Loucy (cell line): ENCODE results near the gene MYO1D.

Experiments used
- H2AFZ ChIP-seq: fragments of 200-600 bp; sonication (generic); 2 replicates; pipeline ENCODE4 v1.6.0; 2016; ENCODE audit warnings: antibody characterized with exemption, mild to moderate bottlenecking, low read length, moderate library complexity
- H3F3A ChIP-seq: fragments of 200-600 bp; 2 replicates; pipeline ENCODE4 v1.6.0; 2016; ENCODE audit warnings: antibody characterized with exemption, low read depth, mild to moderate bottlenecking
- H3K27me3 ChIP-seq: fragments of 200-600 bp; sonication (generic); 2 replicates; pipeline ENCODE4 v1.6.1; 2014; ENCODE audit warnings: low read length, mild to moderate bottlenecking; ENCODE audit not compliant: insufficient read depth, poor library complexity, severe bottlenecking
- H3K36me3 ChIP-seq: fragments of 200-600 bp; sonication (generic); 2 replicates; pipeline ENCODE4 v1.6.1; 2016; ENCODE audit warnings: low read length; ENCODE audit not compliant: insufficient read depth
- H3K4me1 ChIP-seq: fragments of 200-600 bp; sonication (generic); 2 replicates; pipeline ENCODE4 v1.5.1; 2014; ENCODE audit warnings: low read length, mild to moderate bottlenecking; ENCODE audit not compliant: insufficient read depth, poor library complexity, severe bottlenecking
- H3K4me2 ChIP-seq: fragments of 200-600 bp; sonication (generic); 2 replicates; pipeline ENCODE4 v1.6.0; 2014; ENCODE audit warnings: antibody characterized with exemption, low read length, low read depth, mild to moderate bottlenecking; ENCODE audit not compliant: poor library complexity, severe bottlenecking
- H3K4me3 ChIP-seq: fragments of 200-600 bp; sonication (generic); 2 replicates; pipeline ENCODE4 v1.5.1; 2014; ENCODE audit warnings: low read length, mild to moderate bottlenecking, mixed read lengths; ENCODE audit not compliant: poor library complexity, severe bottlenecking
- H3K79me2 ChIP-seq: fragments of 200-600 bp; sonication (generic); 2 replicates; pipeline ENCODE4 v1.6.1; 2014; ENCODE audit warnings: low read length; ENCODE audit not compliant: insufficient read depth
- H3K9ac ChIP-seq: fragments of 200-600 bp; sonication (generic); 2 replicates; pipeline ENCODE4 v1.6.0; 2014; ENCODE audit warnings: mild to moderate bottlenecking, low read depth, low read length, moderate library complexity; ENCODE audit not compliant: poor library complexity, severe bottlenecking
- H3K9me2 ChIP-seq: fragments of 200-600 bp; sonication (generic); replicated peaks from 2 replicates; pipeline ENCODE4 v1.6.1; 2016; ENCODE audit warnings: low read depth, low read length, mixed read lengths
- H3K9me3 ChIP-seq: fragments of 200-600 bp; sonication (generic); 2 replicates; pipeline ENCODE4 v1.6.1; 2014; ENCODE audit warnings: mild to moderate bottlenecking, antibody characterized with exemption, low read length, low read depth; ENCODE audit not compliant: insufficient read depth
- H4K20me1 ChIP-seq: fragments of 200-600 bp; sonication (generic); 2 replicates; pipeline ENCODE4 v1.6.0; 2014; ENCODE audit warnings: antibody characterized with exemption, low read length, mild to moderate bottlenecking; ENCODE audit not compliant: insufficient read depth, poor library complexity, severe bottlenecking
- EZH2phosphoT487 ChIP-seq: fragments of 200-600 bp; IDR thresholded peaks from 2 replicates; pipeline ENCODE4 v1.6.1; 2018; ENCODE audit warnings: antibody characterized with exemption, mild to moderate bottlenecking, moderate library complexity, borderline replicate concordance
- TF ChIP-seq, protein P1 (sequence below): fragments of 200-600 bp; sonication (generic); conservative IDR thresholded peaks from 2 replicates; pipeline ENCODE4 v1.5.1; 2014; ENCODE audit warnings: mild to moderate bottlenecking, antibody characterized with exemption, low read length

Gene MYO1D

DNA sequence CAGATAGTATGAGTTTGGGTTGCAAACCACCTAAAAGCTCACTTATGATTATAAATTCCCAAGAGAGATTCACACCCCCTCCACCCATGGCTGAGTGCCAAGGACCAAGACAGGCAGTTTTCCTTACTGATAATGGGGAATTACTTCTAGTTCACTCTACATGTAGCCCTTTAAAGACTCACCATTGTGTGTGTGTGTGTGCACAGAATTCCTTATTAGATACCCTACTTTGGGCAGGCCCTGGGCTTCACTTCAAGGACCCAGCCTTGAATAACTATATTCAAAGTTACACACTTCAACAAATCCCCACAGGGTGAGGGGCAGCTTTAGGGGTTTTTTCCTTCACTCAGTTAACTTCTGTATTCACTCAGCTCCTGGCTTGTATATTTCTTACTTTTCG lies 143.5 kb downstream of the MYO1D start:
- Histone ChIP-seq H3K27me3 (no peaks in the 10 kb centered on the region), H3K9me3 (peaks cover 4% of the 10 kb centered on the region; the same call in 1 of the 2 replicates), H3K9ac (no peak overlapping the region), H3F3A (no peaks in the 10 kb centered on the region), H4K20me1 (no peaks in the 10 kb centered on the region), H3K36me3 (no peaks in the 10 kb centered on the region), H3K4me3 (no peak overlapping the region), H2AFZ (no peak overlapping the region), H3K4me2 (no peak overlapping the region), H3K4me1 (no peaks in the 10 kb centered on the region), H3K79me2 (no peaks in the 10 kb centered on the region), H3K9me2 (no peaks in the 10 kb centered on the region)
- TF ChIP-seq, protein P1, sequence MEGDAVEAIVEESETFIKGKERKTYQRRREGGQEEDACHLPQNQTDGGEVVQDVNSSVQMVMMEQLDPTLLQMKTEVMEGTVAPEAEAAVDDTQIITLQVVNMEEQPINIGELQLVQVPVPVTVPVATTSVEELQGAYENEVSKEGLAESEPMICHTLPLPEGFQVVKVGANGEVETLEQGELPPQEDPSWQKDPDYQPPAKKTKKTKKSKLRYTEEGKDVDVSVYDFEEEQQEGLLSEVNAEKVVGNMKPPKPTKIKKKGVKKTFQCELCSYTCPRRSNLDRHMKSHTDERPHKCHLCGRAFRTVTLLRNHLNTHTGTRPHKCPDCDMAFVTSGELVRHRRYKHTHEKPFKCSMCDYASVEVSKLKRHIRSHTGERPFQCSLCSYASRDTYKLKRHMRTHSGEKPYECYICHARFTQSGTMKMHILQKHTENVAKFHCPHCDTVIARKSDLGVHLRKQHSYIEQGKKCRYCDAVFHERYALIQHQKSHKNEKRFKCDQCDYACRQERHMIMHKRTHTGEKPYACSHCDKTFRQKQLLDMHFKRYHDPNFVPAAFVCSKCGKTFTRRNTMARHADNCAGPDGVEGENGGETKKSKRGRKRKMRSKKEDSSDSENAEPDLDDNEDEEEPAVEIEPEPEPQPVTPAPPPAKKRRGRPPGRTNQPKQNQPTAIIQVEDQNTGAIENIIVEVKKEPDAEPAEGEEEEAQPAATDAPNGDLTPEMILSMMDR = no peak
- no peak for TF ChIP-seq EZH2phosphoT487

DNA sequence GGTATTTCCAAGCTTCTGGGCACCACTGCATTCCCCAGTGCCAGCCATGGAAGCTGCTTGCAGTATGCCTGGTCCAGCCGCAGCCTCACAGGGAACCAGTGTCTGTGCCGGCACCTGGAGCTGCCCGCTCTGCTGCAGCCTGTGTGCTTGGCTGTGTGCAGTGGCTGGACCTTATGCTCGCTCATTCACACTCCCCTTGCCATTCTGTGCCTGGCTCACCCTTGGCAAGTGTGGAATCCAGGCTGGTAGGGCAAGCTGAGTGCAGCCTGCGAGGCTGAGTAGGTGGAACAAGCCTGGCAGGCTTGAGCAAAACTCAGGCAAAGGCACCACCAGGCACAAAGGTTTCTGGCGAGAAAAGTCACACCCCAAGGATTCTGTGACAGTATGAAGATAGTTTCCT lies 144.0 kb downstream of the MYO1D start:
- Histone ChIP-seq H3K27me3 (no peaks in the 10 kb centered on the region), H3K9me2 (no peaks in the 10 kb centered on the region), H3K4me1 (no peaks in the 10 kb centered on the region), H3K9ac (no peak overlapping the region), H3F3A (no peaks in the 10 kb centered on the region), H3K4me2 (no peak overlapping the region), H3K4me3 (no peak overlapping the region), H3K9me3 (peaks cover 4% of the 10 kb centered on the region; the same call in 1 of the 2 replicates), H2AFZ (no peak overlapping the region), H4K20me1 (no peaks in the 10 kb centered on the region), H3K36me3 (no peaks in the 10 kb centered on the region), H3K79me2 (no peaks in the 10 kb centered on the region)
- TF ChIP-seq, protein P1 = no peak
- TF ChIP-seq EZH2phosphoT487 = no peak

DNA sequence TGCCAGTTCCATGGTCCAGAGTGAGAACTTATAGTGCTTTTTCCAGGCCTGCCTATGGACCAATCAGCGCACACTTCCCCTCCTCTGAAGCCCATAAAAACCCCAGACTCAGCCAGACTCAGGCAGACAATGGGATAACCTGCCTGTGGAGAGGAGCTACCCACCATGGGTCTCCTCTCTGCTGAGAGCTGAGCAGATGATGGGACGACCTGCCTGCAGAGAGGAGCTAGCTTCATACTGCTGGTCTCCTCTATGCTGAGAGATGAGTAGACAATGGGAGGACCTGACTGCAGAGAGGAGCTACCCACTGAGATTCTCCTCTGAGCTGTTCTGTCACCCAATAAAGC lies 144.7 kb downstream of the MYO1D start:
- Histone ChIP-seq H2AFZ (no peak overlapping the region), H3K9me3 (peaks cover 4% of the 10 kb centered on the region; the same call in 1 of the 2 replicates), H3K4me2 (no peak overlapping the region), H3K4me3 (no peak overlapping the region), H3K79me2 (no peaks in the 10 kb centered on the region), H3K4me1 (no peaks in the 10 kb centered on the region), H3K9me2 (no peaks in the 10 kb centered on the region), H3F3A (no peaks in the 10 kb centered on the region), H4K20me1 (no peaks in the 10 kb centered on the region), H3K36me3 (no peaks in the 10 kb centered on the region), H3K9ac (no peak overlapping the region), H3K27me3 (no peaks in the 10 kb centered on the region)
- no peak for TF ChIP-seq EZH2phosphoT487
- TF ChIP-seq, protein P1 = no peak
